ENCODE data around the gene FANCG.

DNA sequence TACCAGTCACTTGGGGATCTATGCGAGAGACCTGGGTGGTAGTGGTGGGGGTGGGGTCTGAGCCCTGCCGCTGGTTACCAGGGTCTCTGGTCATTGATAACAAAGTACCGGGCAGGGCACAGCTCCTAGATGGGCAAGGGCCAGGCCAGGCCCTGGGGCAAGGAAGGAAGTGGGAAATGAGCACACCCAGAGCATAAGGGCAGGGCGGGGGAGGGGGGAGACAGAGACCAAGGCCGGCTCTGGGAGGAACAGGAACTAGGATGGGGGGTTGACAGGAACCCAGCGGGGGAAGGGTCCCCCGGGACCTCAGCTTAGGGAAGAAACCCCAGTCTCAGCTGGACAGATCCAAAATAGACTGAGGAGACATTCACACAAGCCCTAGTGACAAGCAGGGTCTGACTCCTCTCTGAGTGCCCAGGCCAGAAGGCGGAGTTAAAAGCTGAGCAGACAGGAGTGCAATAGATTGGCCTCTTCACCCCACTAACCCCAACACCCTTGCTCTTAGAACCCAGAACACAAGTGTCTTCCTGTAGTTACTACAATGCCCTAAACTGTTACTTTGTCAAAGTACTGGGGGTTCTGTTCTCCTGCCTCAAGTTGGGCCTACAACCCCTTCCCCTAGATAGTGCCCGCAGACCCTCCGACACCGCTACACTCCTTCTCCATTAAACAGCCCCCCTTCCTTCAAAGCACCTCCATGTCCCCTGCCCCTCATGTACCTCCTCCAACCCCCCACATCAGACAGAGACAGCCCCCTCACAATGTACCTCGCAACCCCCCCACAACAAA lies 35.3 kb upstream of the FANCG start:
- TF ChIP-seq POLR2A (IDR thresholded peaks at IDR 0.05): no peak
- TF ChIP-seq, protein P1, sequence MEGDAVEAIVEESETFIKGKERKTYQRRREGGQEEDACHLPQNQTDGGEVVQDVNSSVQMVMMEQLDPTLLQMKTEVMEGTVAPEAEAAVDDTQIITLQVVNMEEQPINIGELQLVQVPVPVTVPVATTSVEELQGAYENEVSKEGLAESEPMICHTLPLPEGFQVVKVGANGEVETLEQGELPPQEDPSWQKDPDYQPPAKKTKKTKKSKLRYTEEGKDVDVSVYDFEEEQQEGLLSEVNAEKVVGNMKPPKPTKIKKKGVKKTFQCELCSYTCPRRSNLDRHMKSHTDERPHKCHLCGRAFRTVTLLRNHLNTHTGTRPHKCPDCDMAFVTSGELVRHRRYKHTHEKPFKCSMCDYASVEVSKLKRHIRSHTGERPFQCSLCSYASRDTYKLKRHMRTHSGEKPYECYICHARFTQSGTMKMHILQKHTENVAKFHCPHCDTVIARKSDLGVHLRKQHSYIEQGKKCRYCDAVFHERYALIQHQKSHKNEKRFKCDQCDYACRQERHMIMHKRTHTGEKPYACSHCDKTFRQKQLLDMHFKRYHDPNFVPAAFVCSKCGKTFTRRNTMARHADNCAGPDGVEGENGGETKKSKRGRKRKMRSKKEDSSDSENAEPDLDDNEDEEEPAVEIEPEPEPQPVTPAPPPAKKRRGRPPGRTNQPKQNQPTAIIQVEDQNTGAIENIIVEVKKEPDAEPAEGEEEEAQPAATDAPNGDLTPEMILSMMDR (IDR thresholded peaks at IDR 0.05): no peak
